Heart left ventricle (tissue), 13 donors: ENCODE measurements around the gene PCSK6.

Experiments
- POLR2A ChIP-seq, 2 donors: fragments of 450-650 bp; IDR thresholded peaks; one replicate each; pipeline ENCODE4 v1.6.1; 2017; ENCODE audit warnings: antibody characterized with exemption in 2 of 2, mild to moderate bottlenecking in 2 of 2, moderate library complexity in 2 of 2
- TF ChIP-seq, protein P1 (sequence below), 12 donors: fragments of 200-600 bp; sonication (generic) in 4 of 12; IDR thresholded peaks; one replicate each; pipeline versions ENCODE4 v1.5.0 to v1.8.0; 2018 to 2022; ENCODE audit warnings: antibody characterized with exemption in 12 of 12, mild to moderate bottlenecking in 5 of 12
- donor health status: ischemic (EF 13 %, LVEDD 7.1; RV severe dilation, severe dysfunction).
- donor health status: DM: no; HTN: yes; CAD: no.
- donor health status: DM: no; HTN: no; CAD: no.
- donor health status: ischemic (EF 25% LVEDD 6.9; RV normal size, moderate dysfunction).
- donor health status: ischemic (EF 25% LVEDD 5.7; RV mildly dilated, moderate dysfunction).
- donor health status: ischemic (EF 35%, LVEDD 5.7; RV mildly dilated, moderate dysfunction).
- donor health status: nonischemic (EF 11% LVEDD 7.7; RV severe dilation, severe dysfunction).
- donor health status: DM: yes; HTN: yes; CAD: no.
- donor health status: PGD.
- donor health status: ischemic (EF 29% LVEDD 5.4; RV normal size, mild dysfunction).
- donor health status: nonischemic (EF 23%, LVEDD 6.1; RV moderate dilation, normal function).

- TF ChIP-seq, protein P1, sequence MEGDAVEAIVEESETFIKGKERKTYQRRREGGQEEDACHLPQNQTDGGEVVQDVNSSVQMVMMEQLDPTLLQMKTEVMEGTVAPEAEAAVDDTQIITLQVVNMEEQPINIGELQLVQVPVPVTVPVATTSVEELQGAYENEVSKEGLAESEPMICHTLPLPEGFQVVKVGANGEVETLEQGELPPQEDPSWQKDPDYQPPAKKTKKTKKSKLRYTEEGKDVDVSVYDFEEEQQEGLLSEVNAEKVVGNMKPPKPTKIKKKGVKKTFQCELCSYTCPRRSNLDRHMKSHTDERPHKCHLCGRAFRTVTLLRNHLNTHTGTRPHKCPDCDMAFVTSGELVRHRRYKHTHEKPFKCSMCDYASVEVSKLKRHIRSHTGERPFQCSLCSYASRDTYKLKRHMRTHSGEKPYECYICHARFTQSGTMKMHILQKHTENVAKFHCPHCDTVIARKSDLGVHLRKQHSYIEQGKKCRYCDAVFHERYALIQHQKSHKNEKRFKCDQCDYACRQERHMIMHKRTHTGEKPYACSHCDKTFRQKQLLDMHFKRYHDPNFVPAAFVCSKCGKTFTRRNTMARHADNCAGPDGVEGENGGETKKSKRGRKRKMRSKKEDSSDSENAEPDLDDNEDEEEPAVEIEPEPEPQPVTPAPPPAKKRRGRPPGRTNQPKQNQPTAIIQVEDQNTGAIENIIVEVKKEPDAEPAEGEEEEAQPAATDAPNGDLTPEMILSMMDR (IDR thresholded peaks at IDR 0.05) = no peak
- TF ChIP-seq POLR2A (IDR thresholded peaks at IDR 0.05) = no peak
Measured at GRCh38 chr15:101435761-101436160, 53.7 kb downstream of the PCSK6 start.
